Endodermal cell (in vitro differentiated cells): Measurements from ENCODE around the gene GPR183. TPM values are rescaled to one million over a fixed set of nuclear protein-coding genes. Genes with fewer than 3 reads are reported as not detected.

Source experiments
- DNase-seq: peaks from one replicate; pipeline ENCODE4 v3.0.0-alpha.2; 2017
- H3K27ac ChIP-seq: 2 replicates; pipeline ENCODE4 v1.5.1; 2013; ENCODE audit warnings: mild to moderate bottlenecking, low read depth, low read length, moderate library complexity
- H3K27me3 ChIP-seq: 2 replicates; pipeline ENCODE4 v1.6.1; 2013; ENCODE audit warnings: mild to moderate bottlenecking, low read length, moderate library complexity; ENCODE audit not compliant: insufficient read depth, control insufficient read depth, poor library complexity, severe bottlenecking
- H3K36me3 ChIP-seq: 2 replicates; pipeline ENCODE4 v1.7.0; 2013; ENCODE audit warnings: mild to moderate bottlenecking, low read length, moderate library complexity; ENCODE audit not compliant: control insufficient read depth, insufficient read depth
- H3K4me1 ChIP-seq: one replicate; pipeline ENCODE4 v1.7.0; 2013; ENCODE audit warnings: low read length; ENCODE audit not compliant: control insufficient read depth, insufficient read depth
- H3K4me3 ChIP-seq: 2 replicates; pipeline ENCODE4 v1.5.1; 2013; ENCODE audit warnings: mild to moderate bottlenecking, low read length, moderate library complexity
- H3K9ac ChIP-seq: 2 replicates; pipeline ENCODE4 v1.6.1; 2013; ENCODE audit warnings: mild to moderate bottlenecking, low read length, moderate library complexity; ENCODE audit not compliant: poor library complexity, severe bottlenecking; ENCODE audit errors: extremely low read depth
- H3K9me3 ChIP-seq: 2 replicates; pipeline ENCODE4 v1.6.1; 2013; ENCODE audit warnings: mild to moderate bottlenecking, low read length, moderate library complexity; ENCODE audit not compliant: control insufficient read depth
- H3K27ac Mint-ChIP-seq: 2 replicates; pipeline ENCODE4 v1.8.0; 2020; ENCODE audit warnings: mixed read lengths
- H3K27me3 Mint-ChIP-seq: 2 replicates; pipeline ENCODE4 v1.8.0; 2021; ENCODE audit warnings: mild to moderate bottlenecking, mixed read lengths; ENCODE audit not compliant: insufficient read depth
- H3K36me3 Mint-ChIP-seq: 2 replicates; pipeline ENCODE4 v1.8.0; 2020; ENCODE audit warnings: low read depth, mixed read lengths
- H3K4me1 Mint-ChIP-seq: 2 replicates; pipeline ENCODE4 v1.8.0; 2020; ENCODE audit warnings: mixed read lengths
- H3K4me3 Mint-ChIP-seq: 2 replicates; pipeline ENCODE4 v1.8.0; 2020; ENCODE audit warnings: mild to moderate bottlenecking, moderate library complexity, mixed read lengths
- H3K9me3 Mint-ChIP-seq: 2 replicates; pipeline ENCODE4 v1.8.0; 2020; ENCODE audit warnings: mild to moderate bottlenecking, mixed read lengths
- CTCF ChIP-seq: fragments of 200-600 bp; sonication (generic); conservative IDR thresholded peaks from 2 replicates; pipeline ENCODE4 v1.5.0; 2021; ENCODE audit warnings: antibody characterized with exemption, mild to moderate bottlenecking
- WGBS, 2 experiments: methylation state at CpG; one replicate each; pipeline versions ENCODE4 v1.1.5 to v1.1.7; 2013; ENCODE audit warnings: missing lambda C conversion rate in 2 of 2, mixed read lengths in 1 of 2; ENCODE audit not compliant: insufficient coverage in 1 of 2, insufficient read length in 1 of 2; 5-methylcytosine and 5-hydroxymethylcytosine counted together
- total RNA-seq, 2 donors: library from RNA; stranded (reverse); fragmentation: NEBNext Ultra II Directional in 1 of 2; extraction: Animal tissue kit (Norgen Biotek cat#: 25700) in 1 of 2; gene quantifications; 2 replicates in 1 of 2; 3 replicates in 1 of 2; pipeline ENCODE4 v1.2.1, GENCODE V29; 2021

Gene GPR183
- total RNA-seq, 2 donors from 2014 or later: 0.62 TPM; not detected in 1

DNA sequence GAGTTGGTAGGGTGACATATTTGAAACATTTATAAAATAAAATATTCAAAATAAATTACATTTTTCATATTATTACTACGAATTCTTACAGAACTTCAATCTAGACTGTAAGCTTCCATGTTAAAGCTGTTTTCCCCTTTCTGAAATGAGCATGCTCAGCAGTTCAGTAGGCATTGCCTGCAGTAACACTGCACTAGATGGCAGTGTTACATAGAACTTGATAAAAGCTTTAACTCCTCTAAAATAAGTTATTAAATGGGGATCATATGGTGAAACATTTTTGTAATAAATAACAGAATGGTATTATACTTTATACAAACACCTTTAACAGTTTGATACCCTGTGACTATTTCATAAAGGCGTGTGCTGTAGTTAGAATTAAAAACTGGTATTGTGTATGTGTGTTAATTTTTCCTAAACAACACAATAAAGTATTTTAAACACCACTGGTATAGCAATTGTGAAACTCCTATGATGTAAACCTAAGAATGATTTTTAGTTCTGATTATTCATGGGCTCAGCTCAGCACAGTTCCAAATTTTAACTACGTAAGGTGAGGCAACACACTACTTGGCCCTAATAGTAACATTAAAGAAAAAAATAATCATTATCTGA, 37.5 kb downstream of the GPR183 start:
- no peak overlapping the region for H3K27ac Mint-ChIP-seq
- Histone ChIP-seq H3K9me3 (peaks cover 10% of the 10 kb centered on the region), H3K4me1 (peaks cover 3% of the 10 kb centered on the region), H3K36me3 (peaks cover 15% of the 10 kb centered on the region), H3K27me3 (no peaks in the 10 kb centered on the region), H3K27ac (no peak overlapping the region), H3K4me3 (no peak overlapping the region), H3K9ac (no peak overlapping the region)
- H3K4me1 Mint-ChIP-seq: peaks cover 17% of the 10 kb centered on the region
- WGBS, 2 experiments: 71 to 95% methylated on average over 1 to 2 of the region's 3 CpGs
- H3K4me3 Mint-ChIP-seq: no peak overlapping the region
- peaks cover 6% of the 10 kb centered on the region for H3K9me3 Mint-ChIP-seq
- DNase-seq: no peak
- peak; percentile 85 for TF ChIP-seq CTCF
- H3K36me3 Mint-ChIP-seq: peaks cover 21% of the 10 kb centered on the region
- H3K27me3 Mint-ChIP-seq: no peaks in the 10 kb centered on the region

GRCh38 chr13:99268822-99269221, 38.4 kb downstream of the GPR183 start:
- no peak overlapping the region for H3K4me3 ChIP-seq
- no peak overlapping the region for H3K27ac ChIP-seq
- Mint-ChIP-seq H3K36me3 (peaks cover 16% of the 10 kb centered on the region), H3K4me1 (peaks cover 17% of the 10 kb centered on the region), H3K27ac (no peak overlapping the region), H3K4me3 (no peak overlapping the region), H3K9me3 (peaks cover 6% of the 10 kb centered on the region), H3K27me3 (no peaks in the 10 kb centered on the region)
- no peaks in the 10 kb centered on the region for H3K27me3 ChIP-seq
- peaks cover 10% of the 10 kb centered on the region for H3K9me3 ChIP-seq
- DNase-seq: no peak
- H3K9ac ChIP-seq: no peak overlapping the region
- H3K4me1 ChIP-seq: peaks cover 3% of the 10 kb centered on the region
- WGBS, 2 experiments: 93 to 96% methylated on average over 3 of the region's 3 CpGs
- no peak for TF ChIP-seq CTCF
- H3K36me3 ChIP-seq: peaks cover 15% of the 10 kb centered on the region

DNA sequence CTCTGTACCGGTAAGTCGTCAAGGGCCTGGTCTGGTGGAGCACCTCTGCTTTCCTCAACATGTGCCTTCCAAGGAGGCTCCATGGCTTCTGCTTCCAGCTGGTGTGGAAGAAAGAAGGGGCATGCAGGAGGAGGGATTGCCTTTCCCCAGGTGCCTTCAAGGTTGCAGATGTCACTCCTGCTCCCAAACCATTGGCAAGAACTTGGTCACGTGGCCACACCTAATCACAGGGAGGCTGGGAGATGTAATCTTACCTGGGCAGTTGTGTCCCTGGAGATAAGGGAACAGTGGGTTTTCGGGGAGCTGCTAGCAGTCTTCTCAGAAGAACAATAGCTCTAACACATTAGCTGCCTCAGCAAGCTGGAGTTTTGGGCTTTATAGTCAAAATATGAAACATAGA, 39.3 kb downstream of the GPR183 start:
- Mint-ChIP-seq H3K27me3 (no peaks in the 10 kb centered on the region), H3K27ac (no peak overlapping the region), H3K9me3 (peaks cover 6% of the 10 kb centered on the region), H3K36me3 (peaks cover 16% of the 10 kb centered on the region), H3K4me1 (peaks cover 13% of the 10 kb centered on the region), H3K4me3 (no peak overlapping the region)
- H3K36me3 ChIP-seq: peaks cover 19% of the 10 kb centered on the region
- H3K4me3 ChIP-seq: no peak overlapping the region
- DNase-seq: no peak
- H3K4me1 ChIP-seq: peaks cover 3% of the 10 kb centered on the region
- H3K9me3 ChIP-seq: peaks cover 10% of the 10 kb centered on the region
- H3K27me3 ChIP-seq: no peaks in the 10 kb centered on the region
- TF ChIP-seq CTCF: no peak
- H3K9ac ChIP-seq: no peak overlapping the region
- 93 to 98% methylated on average over 4 of the region's 4 CpGs for WGBS, 2 experiments
- no peak overlapping the region for H3K27ac ChIP-seq
